ENCODE data around the gene ADGRB3.

The ADGRB3 gene

DNA sequence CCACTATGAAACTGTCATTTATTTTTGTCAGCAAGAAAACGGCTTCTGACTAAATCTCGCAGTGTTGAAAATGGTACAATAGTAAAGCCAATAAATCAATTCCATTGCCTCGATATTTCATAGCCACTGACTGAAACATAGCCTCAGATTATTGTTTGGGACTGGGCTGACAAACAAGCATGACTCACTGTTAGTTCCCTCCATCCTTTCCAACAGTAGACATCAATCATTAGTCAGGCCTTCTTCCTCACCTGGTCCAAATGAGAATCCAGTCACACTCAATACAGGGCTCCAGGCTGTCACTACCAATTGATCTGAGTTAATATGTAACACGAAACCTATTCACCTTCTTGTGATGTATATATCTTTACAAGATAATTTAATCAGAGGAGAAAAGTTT lies 66.1 kb downstream of the ADGRB3 start:
- Histone ChIP-seq H3K27me3 (no peaks in the 10 kb centered on the region), H3K36me3 (no peaks in the 10 kb centered on the region), H3K4me1 (no peaks in the 10 kb centered on the region), H3K9me3 (no peaks in the 10 kb centered on the region), H3K27ac (no peak overlapping the region), H3K4me3 (no peak overlapping the region)
- intact Hi-C loops (cut with DNase I; ENCODE audit: low total_unique reads), result no loop called here
- TF ChIP-seq CTCF (IDR thresholded peaks at IDR 0.05), result no peak
- DNase-seq, result no peak

DNA sequence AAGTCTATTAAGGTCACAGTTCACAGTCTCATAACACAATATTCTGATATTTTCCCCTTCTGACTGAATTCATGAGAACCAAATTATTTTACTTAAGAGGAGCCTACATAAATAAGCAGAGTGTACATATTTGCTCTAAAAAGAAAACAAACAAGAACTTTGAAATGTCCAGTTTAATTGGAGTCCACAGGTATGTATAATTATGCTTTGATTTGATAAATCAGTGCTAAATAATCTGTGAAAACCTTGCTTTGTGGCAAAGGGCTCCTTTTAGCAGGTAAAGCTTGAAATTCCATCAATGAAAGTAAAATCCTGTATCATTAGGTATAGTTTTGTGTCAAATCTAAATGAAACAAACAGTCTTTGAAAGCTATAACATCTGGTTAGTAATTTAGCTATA lies 69.4 kb downstream of the ADGRB3 start:
- Histone ChIP-seq H3K4me3 (no peak overlapping the region), H3K27me3 (no peaks in the 10 kb centered on the region), H3K36me3 (no peaks in the 10 kb centered on the region), H3K27ac (no peak overlapping the region), H3K9me3 (no peaks in the 10 kb centered on the region), H3K4me1 (no peaks in the 10 kb centered on the region)
- no peak for DNase-seq
- no peak for TF ChIP-seq CTCF (IDR thresholded peaks at IDR 0.05)
- intact Hi-C loops (cut with DNase I; ENCODE audit: low total_unique reads), result no loop called here

- H3K9me3 ChIP-seq, result no peaks in the 10 kb centered on the region
- no peaks in the 10 kb centered on the region for H3K36me3 ChIP-seq
- no peaks in the 10 kb centered on the region for H3K27me3 ChIP-seq
- H3K4me1 ChIP-seq, result no peaks in the 10 kb centered on the region
- DNase-seq, result no peak
- no peak overlapping the region for H3K27ac ChIP-seq
- intact Hi-C loops (cut with DNase I; ENCODE audit: low total_unique reads), result no loop called here
- no peak overlapping the region for H3K4me3 ChIP-seq
- no peak for TF ChIP-seq CTCF (IDR thresholded peaks at IDR 0.05)
These were observed 74.0 kb downstream of the ADGRB3 start for GRCh38 chr6:68709091-68709490.

GRCh38 chr6:68709882-68710281 lies 74.8 kb downstream of the ADGRB3 start:
- no peak overlapping the region for H3K27ac ChIP-seq

DNA sequence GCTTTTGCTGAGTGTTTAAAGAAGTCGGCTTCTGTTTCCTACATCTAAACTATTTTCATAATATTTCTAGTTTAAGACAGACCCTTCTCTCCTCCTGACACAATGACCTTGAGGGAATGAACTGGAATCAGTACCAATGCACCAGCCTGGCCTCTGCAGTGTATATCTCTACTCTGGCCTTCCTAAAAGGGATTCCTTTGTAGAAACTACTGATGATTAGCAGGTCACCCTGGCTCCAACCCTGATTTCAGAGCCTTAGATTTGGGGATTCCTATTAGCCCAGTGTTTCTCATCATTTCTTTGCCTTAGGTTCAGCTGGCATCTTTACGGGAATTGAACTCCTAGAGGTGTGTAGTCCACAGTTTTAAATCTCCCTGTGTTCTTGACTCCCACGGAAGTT lies 75.4 kb downstream of the ADGRB3 start:
- DNase-seq, result no peak
- H3K4me1 ChIP-seq, result no peaks in the 10 kb centered on the region
- H3K27ac ChIP-seq, result no peak overlapping the region
- intact Hi-C loops (cut with DNase I; ENCODE audit: low total_unique reads), result no loop called here
- no peaks in the 10 kb centered on the region for H3K27me3 ChIP-seq
- no peak overlapping the region for H3K4me3 ChIP-seq
- TF ChIP-seq CTCF (IDR thresholded peaks at IDR 0.05), result no peak
- no peaks in the 10 kb centered on the region for H3K9me3 ChIP-seq
- no peaks in the 10 kb centered on the region for H3K36me3 ChIP-seq

More at GRCh38 chr6:68709882-68710281, 74.8 kb downstream of the ADGRB3 start:
- TF ChIP-seq CTCF (IDR thresholded peaks at IDR 0.05), result no peak
- Histone ChIP-seq H3K4me3 (no peak overlapping the region), H3K4me1 (no peaks in the 10 kb centered on the region), H3K27me3 (no peaks in the 10 kb centered on the region), H3K36me3 (no peaks in the 10 kb centered on the region), H3K9me3 (no peaks in the 10 kb centered on the region)
- no peak for DNase-seq
- intact Hi-C loops (cut with DNase I; ENCODE audit: low total_unique reads), result no loop called here

DNA sequence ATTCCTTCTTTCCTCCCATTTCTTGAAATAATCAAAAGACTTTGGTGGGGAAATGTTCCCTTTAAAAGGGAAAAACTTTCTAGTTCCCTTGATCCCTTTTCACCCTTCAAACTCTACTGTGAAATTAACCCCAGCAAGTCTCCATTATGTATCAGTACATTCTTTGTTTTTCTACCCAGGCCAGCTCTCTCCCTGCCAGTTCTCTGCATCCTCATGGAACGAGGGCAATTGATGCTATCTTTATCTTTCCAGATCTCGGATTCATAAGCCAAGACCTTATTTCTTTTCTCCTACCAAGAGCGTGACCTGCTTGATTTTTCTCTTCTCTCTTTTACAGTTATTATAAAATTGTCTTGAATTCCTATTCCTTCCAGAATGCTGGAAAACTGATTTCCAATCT lies 75.8 kb downstream of the ADGRB3 start:
- no peak for DNase-seq
- no peak for TF ChIP-seq CTCF (IDR thresholded peaks at IDR 0.05)
- intact Hi-C loops (cut with DNase I; ENCODE audit: low total_unique reads), result no loop called here
- H3K27ac ChIP-seq, result no peak overlapping the region
- H3K27me3 ChIP-seq, result no peaks in the 10 kb centered on the region
- H3K4me3 ChIP-seq, result no peak overlapping the region
- H3K36me3 ChIP-seq, result no peaks in the 10 kb centered on the region
- no peaks in the 10 kb centered on the region for H3K9me3 ChIP-seq
- no peaks in the 10 kb centered on the region for H3K4me1 ChIP-seq
